ENCODE measurements around the gene FGGY. TPM values are rescaled to one million over a fixed set of nuclear protein-coding genes. Genes with fewer than 3 reads are reported as not detected.

Gene FGGY
- total RNA-seq, 1 experiment from 2014 or later: 12.0 TPM

GRCh38 chr1:59412718-59413326, 115.9 kb downstream of the FGGY start:
- no peaks in the 10 kb centered on the region for H3K27me3 Mint-ChIP-seq (ENCODE audit: low read depth)
- no peak for TF ChIP-seq CREM (CRISPR knock-in tag; IDR thresholded peaks at IDR 0.05)
- no peak for TF ChIP-seq ZNF138 (CRISPR knock-in tag; conservative IDR thresholded peaks at IDR 0.05)
- no peak for TF ChIP-seq SOX15 (CRISPR knock-in tag; IDR thresholded peaks at IDR 0.05)
- no peak for TF ChIP-seq E2F1 (CRISPR knock-in tag; IDR thresholded peaks at IDR 0.05)
- no peak for TF ChIP-seq ZNF317 (CRISPR knock-in tag; IDR thresholded peaks at IDR 0.05; ENCODE audit: borderline replicate concordance, low read depth)
- TF ChIP-seq PREB (CRISPR knock-in tag; IDR thresholded peaks at IDR 0.05; ENCODE audit: borderline replicate concordance): no peak
- ATAC-seq: no peak

GRCh38 chr1:59413327-59413720, 116.4 kb downstream of the FGGY start:
- no peak for TF ChIP-seq ZNF671 (CRISPR knock-in tag; IDR thresholded peaks at IDR 0.05)
- TF ChIP-seq NFE2L1 (CRISPR knock-in tag; IDR thresholded peaks at IDR 0.05): no peak
- TF ChIP-seq E2F4 (CRISPR knock-in tag; IDR thresholded peaks at IDR 0.05; ENCODE audit: borderline replicate concordance, low read depth): no peak
- no peak for TF ChIP-seq MAX (CRISPR knock-in tag; IDR thresholded peaks at IDR 0.05)
- no peak for TF ChIP-seq MLX (CRISPR knock-in tag; IDR thresholded peaks at IDR 0.05)
- TF ChIP-seq PRRX2 (CRISPR knock-in tag; IDR thresholded peaks at IDR 0.05): no peak
- TF ChIP-seq ZNF425 (CRISPR knock-in tag; conservative IDR thresholded peaks at IDR 0.05): no peak
- TF ChIP-seq ARID4B (CRISPR knock-in tag; IDR thresholded peaks at IDR 0.05; ENCODE audit: borderline replicate concordance): no peak
- no peak for TF ChIP-seq ERG (CRISPR knock-in tag; IDR thresholded peaks at IDR 0.05)
- no peak for TF ChIP-seq PREB (CRISPR knock-in tag; IDR thresholded peaks at IDR 0.05; ENCODE audit: borderline replicate concordance)
- no peak for TF ChIP-seq ZNF396 (CRISPR knock-in tag; IDR thresholded peaks at IDR 0.05; ENCODE audit: borderline replicate concordance)
- no peak for TF ChIP-seq FOXP1 (CRISPR knock-in tag; IDR thresholded peaks at IDR 0.05; ENCODE audit: borderline replicate concordance)
- no peak for TF ChIP-seq TCF7 (CRISPR knock-in tag; IDR thresholded peaks at IDR 0.05; ENCODE audit: low read depth)
- TF ChIP-seq EMX1 (CRISPR knock-in tag; IDR thresholded peaks at IDR 0.05): no peak
- TF ChIP-seq ZNF263 (CRISPR knock-in tag; IDR thresholded peaks at IDR 0.05; ENCODE audit: low read depth): no peak
- ATAC-seq: no peak
- no peak overlapping the region for H3K27ac Mint-ChIP-seq
- H3K36me3 Mint-ChIP-seq: no peaks in the 10 kb centered on the region
- H3K4me3 Mint-ChIP-seq: no peak overlapping the region
- no peaks in the 10 kb centered on the region for H3K27me3 Mint-ChIP-seq (ENCODE audit: low read depth)
- peaks cover 5% of the 10 kb centered on the region for H3K9me3 Mint-ChIP-seq
- DNase-seq (ENCODE audit: low spot score): no peak
- peaks cover 18% of the 10 kb centered on the region for H3K4me1 Mint-ChIP-seq
- ChIA-PET CTCF (no interaction called here), POLR2A (no interaction called here)

More at GRCh38 chr1:59412718-59413326, 115.9 kb downstream of the FGGY start:
- no peak for DNase-seq (ENCODE audit: low spot score)
- Mint-ChIP-seq H3K36me3 (no peaks in the 10 kb centered on the region), H3K27ac (no peak overlapping the region), H3K4me3 (no peak overlapping the region), H3K4me1 (peaks cover 13% of the 10 kb centered on the region), H3K9me3 (peaks cover 5% of the 10 kb centered on the region)
- ChIA-PET POLR2A (no interaction called here), CTCF (no interaction called here)

Measured in WTC11 (cell line).